ENCODE measurements around the gene DOCK1.

Gene DOCK1

GRCh38 chr10:127091354-127091753 lies 186.1 kb downstream of the DOCK1 start:
- Mint-ChIP-seq H3K36me3 (ENCODE audit: low read depth) (no peaks in the 10 kb centered on the region), H3K27ac (no peak overlapping the region), H3K4me1 (no peaks in the 10 kb centered on the region), H3K4me3 (no peak overlapping the region), H3K27me3 (no peaks in the 10 kb centered on the region), H3K9me3 (peaks cover 5% of the 10 kb centered on the region)
- DNase-seq (no peak), ATAC-seq (no peak)

- ATAC-seq (no peak), DNase-seq (no peak)
- Mint-ChIP-seq H3K4me3 (no peak overlapping the region), H3K27ac (no peak overlapping the region), H3K4me1 (no peaks in the 10 kb centered on the region), H3K27me3 (no peaks in the 10 kb centered on the region), H3K9me3 (peaks cover 5% of the 10 kb centered on the region), H3K36me3 (ENCODE audit: low read depth) (no peaks in the 10 kb centered on the region)
These were observed 187.7 kb downstream of the DOCK1 start for GRCh38 chr10:127092916-127093315.

DNA sequence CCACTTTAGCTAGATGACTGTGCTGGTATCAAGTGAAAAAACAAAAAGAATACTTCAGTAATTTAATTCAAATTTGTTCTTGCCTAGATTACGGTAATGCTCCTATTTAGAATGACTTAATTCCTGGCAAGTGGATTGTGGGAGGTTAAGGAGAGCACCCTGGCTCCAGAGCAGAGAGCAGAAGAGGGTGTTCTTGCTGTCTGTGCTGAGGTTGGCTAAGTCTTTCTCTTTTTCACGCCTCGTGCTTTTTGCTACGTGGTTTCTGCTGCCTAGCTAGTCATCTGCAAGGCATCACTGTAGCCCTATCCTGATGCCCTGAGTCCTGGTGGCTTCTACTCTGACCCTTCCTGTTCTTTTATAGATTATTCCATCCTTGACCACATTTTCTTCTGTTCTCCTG lies 189.8 kb downstream of the DOCK1 start:
- Mint-ChIP-seq H3K9me3 (peaks cover 5% of the 10 kb centered on the region), H3K27ac (no peak overlapping the region), H3K4me3 (no peak overlapping the region), H3K4me1 (no peaks in the 10 kb centered on the region), H3K27me3 (no peaks in the 10 kb centered on the region), H3K36me3 (ENCODE audit: low read depth) (no peaks in the 10 kb centered on the region)
- ATAC-seq (no peak), DNase-seq (no peak)

GRCh38 chr10:127100983-127101615 lies 195.9 kb downstream of the DOCK1 start:
- Mint-ChIP-seq H3K27me3 (no peaks in the 10 kb centered on the region), H3K9me3 (no peaks in the 10 kb centered on the region), H3K4me3 (no peak overlapping the region), H3K4me1 (no peaks in the 10 kb centered on the region), H3K36me3 (ENCODE audit: low read depth) (no peaks in the 10 kb centered on the region), H3K27ac (no peak overlapping the region)
- ATAC-seq (no peak), DNase-seq (no peak)

GRCh38 chr10:127102176-127102575 lies 196.9 kb downstream of the DOCK1 start:
- H3K4me1 Mint-ChIP-seq, result no peaks in the 10 kb centered on the region
- no peaks in the 10 kb centered on the region for H3K36me3 Mint-ChIP-seq (ENCODE audit: low read depth)
- no peaks in the 10 kb centered on the region for H3K9me3 Mint-ChIP-seq
- no peak overlapping the region for H3K4me3 Mint-ChIP-seq
- ATAC-seq (no peak), DNase-seq (no peak)
- no peaks in the 10 kb centered on the region for H3K27me3 Mint-ChIP-seq
- no peak overlapping the region for H3K27ac Mint-ChIP-seq

DNA sequence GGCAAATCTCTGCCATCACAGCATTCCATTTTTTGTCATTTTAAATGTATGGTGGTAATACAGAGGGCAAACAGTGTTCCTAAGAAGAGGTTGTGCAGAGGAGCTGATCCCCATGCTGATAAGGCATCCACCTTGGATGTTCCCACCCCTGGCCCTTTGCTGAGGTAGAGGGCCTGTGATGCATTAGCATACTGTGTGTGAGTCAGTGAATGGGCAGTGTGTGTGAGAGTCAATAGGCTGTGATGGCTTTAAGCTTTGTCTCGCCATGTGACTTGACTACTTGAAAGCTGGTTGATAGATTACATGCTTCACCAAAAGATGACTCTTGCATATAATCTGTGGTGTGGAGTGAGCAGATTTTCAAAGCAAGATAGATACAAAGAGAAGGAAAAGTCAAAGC lies 209.9 kb downstream of the DOCK1 start:
- Mint-ChIP-seq H3K4me1 (no peaks in the 10 kb centered on the region), H3K27ac (no peak overlapping the region), H3K27me3 (peaks cover 7% of the 10 kb centered on the region), H3K36me3 (ENCODE audit: low read depth) (no peaks in the 10 kb centered on the region), H3K9me3 (peaks cover 5% of the 10 kb centered on the region), H3K4me3 (no peak overlapping the region)
- no peak for DNase-seq
- no peak for ATAC-seq

- Mint-ChIP-seq H3K27ac (no peak overlapping the region), H3K36me3 (ENCODE audit: low read depth) (no peaks in the 10 kb centered on the region), H3K4me3 (no peak overlapping the region), H3K27me3 (peaks cover 7% of the 10 kb centered on the region), H3K9me3 (peaks cover 5% of the 10 kb centered on the region), H3K4me1 (no peaks in the 10 kb centered on the region)
- no peak for ATAC-seq
- DNase-seq, result peak; percentile 31
These were observed 211.9 kb downstream of the DOCK1 start for GRCh38 chr10:127117125-127117524.

- no peak for DNase-seq
- peaks cover 7% of the 10 kb centered on the region for H3K27me3 Mint-ChIP-seq
- H3K27ac Mint-ChIP-seq, result no peak overlapping the region
- H3K4me1 Mint-ChIP-seq, result no peaks in the 10 kb centered on the region
- H3K36me3 Mint-ChIP-seq (ENCODE audit: low read depth), result no peaks in the 10 kb centered on the region
- H3K9me3 Mint-ChIP-seq, result peaks cover 5% of the 10 kb centered on the region
- no peak overlapping the region for H3K4me3 Mint-ChIP-seq
- no peak for ATAC-seq
These were observed 212.8 kb downstream of the DOCK1 start for GRCh38 chr10:127118034-127118433.

DNA sequence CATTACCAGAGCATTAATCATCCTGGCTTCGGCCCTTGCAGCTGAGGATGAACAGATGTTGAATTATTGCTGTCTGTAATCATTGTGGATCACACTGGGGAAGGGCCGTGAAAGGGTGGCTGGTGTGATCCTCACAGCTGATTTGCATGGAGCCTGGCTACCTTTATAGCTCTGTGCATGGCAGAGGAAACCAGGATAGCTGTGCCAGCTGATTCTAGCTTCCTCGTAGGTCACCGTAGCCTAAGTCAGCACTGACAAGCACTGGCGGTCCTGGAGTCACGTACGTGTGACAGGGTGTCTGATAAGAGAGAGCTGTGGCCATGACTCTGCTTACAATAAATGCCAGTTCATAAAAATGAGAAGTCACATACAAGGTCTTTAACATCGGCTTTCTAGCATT lies 214.7 kb downstream of the DOCK1 start:
- Mint-ChIP-seq H3K36me3 (ENCODE audit: low read depth) (no peaks in the 10 kb centered on the region), H3K27me3 (peaks cover 4% of the 10 kb centered on the region), H3K27ac (no peak overlapping the region), H3K4me3 (no peak overlapping the region), H3K4me1 (no peaks in the 10 kb centered on the region), H3K9me3 (no peaks in the 10 kb centered on the region)
- DNase-seq (no peak), ATAC-seq (no peak)

- no peaks in the 10 kb centered on the region for H3K4me1 Mint-ChIP-seq
- H3K27me3 Mint-ChIP-seq, result peaks cover 4% of the 10 kb centered on the region
- H3K4me3 Mint-ChIP-seq, result no peak overlapping the region
- H3K9me3 Mint-ChIP-seq, result no peaks in the 10 kb centered on the region
- no peak for DNase-seq
- H3K36me3 Mint-ChIP-seq (ENCODE audit: low read depth), result no peaks in the 10 kb centered on the region
- no peak overlapping the region for H3K27ac Mint-ChIP-seq
- ATAC-seq, result no peak
These were observed 217.6 kb downstream of the DOCK1 start for GRCh38 chr10:127122831-127123230.

DNA sequence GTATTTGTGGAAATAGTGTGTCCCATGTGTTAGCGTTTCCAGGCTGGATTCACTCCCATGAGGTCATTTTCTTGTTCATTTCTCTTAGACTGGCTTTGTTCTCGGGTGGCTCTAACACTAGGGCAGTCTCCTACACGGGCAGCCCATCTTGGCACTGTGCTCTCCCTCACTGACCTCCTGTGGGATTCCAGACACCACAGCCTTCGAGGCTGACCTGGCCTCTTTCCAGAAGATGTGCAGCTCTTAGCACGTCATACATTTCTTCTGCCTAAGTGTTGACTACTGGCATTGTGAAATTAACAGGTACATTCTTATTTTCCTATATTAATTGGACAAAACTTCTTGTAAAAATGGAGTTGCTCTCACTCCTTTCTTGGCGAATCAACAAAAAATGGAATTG lies 218.4 kb downstream of the DOCK1 start:
- ATAC-seq, result no peak
- Mint-ChIP-seq H3K9me3 (peaks cover 4% of the 10 kb centered on the region), H3K4me3 (no peak overlapping the region), H3K36me3 (ENCODE audit: low read depth) (no peaks in the 10 kb centered on the region), H3K27me3 (peaks cover 2% of the 10 kb centered on the region), H3K4me1 (no peaks in the 10 kb centered on the region), H3K27ac (no peak overlapping the region)
- DNase-seq, result no peak

DNA sequence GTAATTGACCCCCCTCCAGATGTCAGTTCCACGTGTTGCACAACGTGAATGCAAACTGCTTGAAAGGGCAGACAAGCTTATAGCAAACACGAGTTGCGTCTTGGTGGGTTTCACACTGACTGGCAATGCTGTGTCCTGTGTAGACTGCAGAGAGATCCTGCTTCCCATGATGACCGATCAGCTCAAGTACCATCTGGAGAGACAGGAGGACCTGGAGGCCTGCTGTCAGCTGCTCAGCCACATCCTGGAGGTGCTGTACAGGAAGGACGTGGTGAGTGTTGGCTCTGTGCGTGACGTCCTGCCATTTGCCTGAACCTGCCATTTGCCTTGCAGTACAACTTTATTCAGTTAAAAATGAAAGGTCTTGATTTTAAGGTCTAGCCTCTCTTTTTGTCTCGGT lies 220.1 kb downstream of the DOCK1 start:
- H3K27me3 Mint-ChIP-seq, result no peaks in the 10 kb centered on the region
- H3K4me1 Mint-ChIP-seq, result no peaks in the 10 kb centered on the region
- H3K4me3 Mint-ChIP-seq, result no peak overlapping the region
- DNase-seq, result no peak
- H3K36me3 Mint-ChIP-seq (ENCODE audit: low read depth), result no peaks in the 10 kb centered on the region
- H3K27ac Mint-ChIP-seq, result no peak overlapping the region
- no peak for ATAC-seq
- H3K9me3 Mint-ChIP-seq, result peaks cover 7% of the 10 kb centered on the region

GRCh38 chr10:127127822-127128221 lies 222.6 kb downstream of the DOCK1 start:
- DNase-seq (no peak), ATAC-seq (no peak)

DNA sequence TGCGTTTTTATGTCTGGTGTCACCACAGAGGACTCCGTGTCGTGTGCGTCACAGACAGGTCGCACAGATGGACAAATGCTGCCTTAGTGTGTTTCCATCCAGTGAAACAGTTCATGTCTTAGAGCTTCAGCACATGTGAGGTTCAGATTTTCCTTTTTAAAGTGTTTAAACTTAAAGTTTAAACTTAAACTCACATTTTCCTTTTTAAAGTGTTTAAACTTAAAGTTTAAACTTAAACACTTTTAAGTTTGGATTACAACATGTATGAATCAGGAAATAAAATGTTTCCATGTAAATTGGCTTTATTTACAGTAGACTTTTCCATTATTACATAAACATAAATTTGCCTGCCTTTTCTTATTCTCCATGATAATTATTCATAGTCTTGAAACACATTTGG lies 223.9 kb downstream of the DOCK1 start:
- no peaks in the 10 kb centered on the region for H3K4me1 Mint-ChIP-seq
- no peaks in the 10 kb centered on the region for H3K27me3 Mint-ChIP-seq
- H3K36me3 Mint-ChIP-seq (ENCODE audit: low read depth), result no peaks in the 10 kb centered on the region
- H3K4me3 Mint-ChIP-seq, result no peak overlapping the region
- DNase-seq (no peak), ATAC-seq (no peak)
- H3K27ac Mint-ChIP-seq, result no peak overlapping the region
- peaks cover 7% of the 10 kb centered on the region for H3K9me3 Mint-ChIP-seq

More at GRCh38 chr10:127127822-127128221, 222.6 kb downstream of the DOCK1 start:
- Mint-ChIP-seq H3K27me3 (no peaks in the 10 kb centered on the region), H3K4me3 (no peak overlapping the region), H3K36me3 (ENCODE audit: low read depth) (no peaks in the 10 kb centered on the region), H3K27ac (no peak overlapping the region), H3K4me1 (no peaks in the 10 kb centered on the region), H3K9me3 (peaks cover 7% of the 10 kb centered on the region)

GRCh38 chr10:127132451-127132850 lies 227.2 kb downstream of the DOCK1 start:
- DNase-seq (no peak), ATAC-seq (no peak)
- Mint-ChIP-seq H3K9me3 (peaks cover 7% of the 10 kb centered on the region), H3K36me3 (ENCODE audit: low read depth) (no peaks in the 10 kb centered on the region), H3K4me3 (no peak overlapping the region), H3K4me1 (peaks cover 4% of the 10 kb centered on the region), H3K27me3 (no peaks in the 10 kb centered on the region), H3K27ac (no peak overlapping the region)

GRCh38 chr10:127133225-127133624 lies 228.0 kb downstream of the DOCK1 start:
- Mint-ChIP-seq H3K9me3 (peaks cover 7% of the 10 kb centered on the region), H3K4me3 (no peak overlapping the region), H3K4me1 (peaks cover 4% of the 10 kb centered on the region), H3K36me3 (ENCODE audit: low read depth) (no peaks in the 10 kb centered on the region), H3K27me3 (no peaks in the 10 kb centered on the region), H3K27ac (no peak overlapping the region)
- DNase-seq (no peak), ATAC-seq (no peak)

Measured in activated naive CD8-positive, alpha-beta T cell treated with anti-CD3 and anti-CD28 coated beads, Interleukin-2, amount 50 U/mL, for 24 hours (primary cell).